HepG2 (cell line): ENCODE measurements around the gene SNRNP25. TPM values are rescaled to one million over a fixed set of nuclear protein-coding genes. Genes with fewer than 3 reads are reported as not detected.

Source experiments
- ADNP ChIP-seq: sonication (generic); formaldehyde crosslinking; IDR thresholded peaks from 2 replicates; pipeline ENCODE4 v1.4.0; 2020; ENCODE audit warnings: missing genetic modification reagents
- ASH2L ChIP-seq: fragments of 300-600, 200-600 bp; sonication (generic); IDR thresholded peaks from 2 replicates; pipeline ENCODE4 v1.7.0; 2017; ENCODE audit warnings: low read depth, mild to moderate bottlenecking, moderate library complexity, mixed read lengths, low read length; ENCODE audit not compliant: insufficient read length
- CREB3 ChIP-seq: sonication (generic); formaldehyde crosslinking; IDR thresholded peaks from 2 replicates; pipeline ENCODE4 v1.5.0; 2020; ENCODE audit warnings: missing genetic modification reagents
- DPF2 ChIP-seq: sonication (generic); formaldehyde crosslinking; IDR thresholded peaks from 2 replicates; pipeline ENCODE4 v1.4.0; 2020; ENCODE audit warnings: mild to moderate bottlenecking, low read depth, missing genetic modification reagents, borderline replicate concordance
- ETV5 ChIP-seq: IDR thresholded peaks from 2 replicates; pipeline ENCODE4 v1.6.1; 2018; ENCODE audit warnings: missing biosample characterization, missing genetic modification reagents, inconsistent platforms, borderline replicate concordance
- GFI1 ChIP-seq: sonication (generic); formaldehyde crosslinking; IDR thresholded peaks from 2 replicates; pipeline ENCODE4 v1.5.0; 2020; ENCODE audit warnings: missing genetic modification reagents, mild to moderate bottlenecking, borderline replicate concordance
- HMGA1 ChIP-seq: sonication (generic); formaldehyde crosslinking; conservative IDR thresholded peaks from 2 replicates; pipeline ENCODE4 v1.4.0; 2020; ENCODE audit warnings: missing genetic modification reagents
- IKZF5 ChIP-seq: IDR thresholded peaks from 2 replicates; pipeline ENCODE4 v1.6.1; 2018; ENCODE audit warnings: missing genetic modification reagents, mild to moderate bottlenecking, missing compliant biosample characterization
- JUNB ChIP-seq: sonication (generic); formaldehyde crosslinking; IDR thresholded peaks from 2 replicates; pipeline ENCODE4 v1.8.0; 2022; ENCODE audit warnings: missing genetic modification reagents, mild to moderate bottlenecking, borderline replicate concordance
- POGZ ChIP-seq: sonication (generic); formaldehyde crosslinking; IDR thresholded peaks from 2 replicates; pipeline ENCODE4 v1.4.0; 2020; ENCODE audit warnings: mild to moderate bottlenecking, missing genetic modification reagents
- REXO4 ChIP-seq: sonication (generic); formaldehyde crosslinking; IDR thresholded peaks from 2 replicates; pipeline ENCODE4 v1.8.0; 2022; ENCODE audit warnings: missing genetic modification reagents, mild to moderate bottlenecking, borderline replicate concordance
- SAFB2 ChIP-seq: sonication (generic); formaldehyde crosslinking; IDR thresholded peaks from 2 replicates; pipeline ENCODE4 v1.5.1; 2020; ENCODE audit warnings: missing genetic modification reagents, low read depth, mild to moderate bottlenecking, borderline replicate concordance
- SMYD3 ChIP-seq: sonication (generic); formaldehyde crosslinking; IDR thresholded peaks from 2 replicates; pipeline ENCODE4 v1.8.1; 2023; ENCODE audit warnings: mild to moderate bottlenecking, missing genetic modification reagents
- TRIM22 ChIP-seq: fragments of 450-650 bp; IDR thresholded peaks from 2 replicates; pipeline ENCODE4 v1.6.1; 2017
- ZFP82 ChIP-seq: sonication (generic); formaldehyde crosslinking; IDR thresholded peaks from 2 replicates; pipeline ENCODE4 v1.5.1; 2020; ENCODE audit warnings: mild to moderate bottlenecking, missing genetic modification reagents, borderline replicate concordance
- ZHX1 ChIP-seq: sonication (generic); formaldehyde crosslinking; IDR thresholded peaks from 2 replicates; pipeline ENCODE4 v1.8.1; 2022; ENCODE audit warnings: low read depth, mild to moderate bottlenecking, missing genetic modification reagents
- ZNF230 ChIP-seq: sonication (generic); formaldehyde crosslinking; IDR thresholded peaks from 2 replicates; pipeline ENCODE4 v1.4.0; 2020; ENCODE audit warnings: mild to moderate bottlenecking, missing genetic modification reagents
- ZNF563 ChIP-seq: sonication (generic); formaldehyde crosslinking; IDR thresholded peaks from 2 replicates; pipeline ENCODE4 v1.8.0; 2022; ENCODE audit warnings: mild to moderate bottlenecking, moderate library complexity, missing genetic modification reagents
- ZNF605 ChIP-seq: sonication (generic); formaldehyde crosslinking; IDR thresholded peaks from 2 replicates; pipeline ENCODE4 v1.8.0; 2022; ENCODE audit warnings: mild to moderate bottlenecking, missing genetic modification reagents
- ZNF678 ChIP-seq: sonication (generic); formaldehyde crosslinking; IDR thresholded peaks from 2 replicates; pipeline ENCODE4 v1.4.0; 2020; ENCODE audit warnings: mild to moderate bottlenecking, missing genetic modification reagents
- ZNF784 ChIP-seq: sonication (generic); formaldehyde crosslinking; IDR thresholded peaks from 2 replicates; pipeline ENCODE4 v1.5.1; 2020; ENCODE audit warnings: missing genetic modification reagents, mild to moderate bottlenecking, borderline replicate concordance
- polyA plus RNA-seq, 8 experiments: library from polyadenylated mRNA; depleted of rRNA in 3 of 8; stranded (reverse) in 7 of 8; unstranded in 1 of 8; fragments of >200 nt; fragmentation: Illumina TruSeq in 4 of 8; extraction: Trizol in 4 of 8; gene quantifications; 2 replicates each; pipeline versions ENCODE4 v1.2.1 to v1.2.3, GENCODE V29; 2011 to 2016; ENCODE audit warnings: low read depth in 4 of 8, missing spikeins in 1 of 8, mixed read lengths in 1 of 8; ENCODE audit not compliant: insufficient read depth in 1 of 8
- total RNA-seq, 5 experiments: library from RNA; depleted of rRNA; stranded (reverse); fragments of >200 nt; fragmentation: Illumina TruSeq; extraction: Trizol; gene quantifications; 2 replicates each; pipeline ENCODE4 v1.2.3, GENCODE V29; 2016; ENCODE audit warnings: low read depth in 1 of 5

Gene SNRNP25
- total and polyA plus RNA-seq, 2 of the 13 experiments (the other 11 are each of a cell fraction or from before 2014, with no cell fraction given) = 34.1 to 97.4 TPM

- TF ChIP-seq DPF2 (CRISPR knock-in tag) = no peak
- no peak for TF ChIP-seq HMGA1
- 0 out of 2 replicates have a peak, but pooled peaks have one; percentile 70 for TF ChIP-seq ZNF678 (CRISPR knock-in tag)
- TF ChIP-seq SAFB2 (CRISPR knock-in tag) = 0 out of 2 replicates have a peak, but pooled peaks have one; percentile 85
- TF ChIP-seq IKZF5 = 0 out of 2 replicates have a peak, but pooled peaks have one; percentile 3
- TF ChIP-seq CREB3 (CRISPR knock-in tag) = no peak
- peak; percentile 70 for TF ChIP-seq ZNF605 (CRISPR knock-in tag)
- TF ChIP-seq ASH2L = peak; percentile 46
- no peak for TF ChIP-seq ZHX1 (CRISPR knock-in tag)
- peak; percentile 28 for TF ChIP-seq POGZ (CRISPR knock-in tag)
- TF ChIP-seq ZFP82 = 0 out of 2 replicates have a peak, but pooled peaks have one; percentile 92
- no peak for TF ChIP-seq ADNP (CRISPR knock-in tag)
- TF ChIP-seq TRIM22 = no peak
- no peak for TF ChIP-seq ETV5 (CRISPR knock-in tag)
- TF ChIP-seq ZNF784 = no peak; the same call in 1 of the 2 replicates
- TF ChIP-seq SMYD3 (CRISPR knock-in tag) = 0 out of 2 replicates have a peak, but pooled peaks have one; percentile 61
- 0 out of 2 replicates have a peak, but pooled peaks have one; percentile 62 for TF ChIP-seq REXO4 (CRISPR knock-in tag)
- no peak for TF ChIP-seq JUNB (CRISPR knock-in tag)
- TF ChIP-seq ZNF230 = peak; percentile 86; the same call in 1 of the 2 replicates
- peak; percentile 96 for TF ChIP-seq ZNF563
- TF ChIP-seq GFI1 = peak; percentile 73; the same call in 1 of the 2 replicates
These were observed at the start of gene SNRNP25, which contains the start of gene POLR3K (continued) for GRCh38 chr16:53346-54236.
